Gastrocnemius medialis (tissue), 4 donors: ENCODE data around the gene VAC14. TPM values are rescaled to one million over a fixed set of nuclear protein-coding genes. Genes with fewer than 3 reads are reported as not detected.

ENCODE experiments used
- ATAC-seq, 2 donors: fragments of 150-250 bp; one replicate each; pipeline ENCODE4 v1.9.1; 2016
- DNase-seq, 2 donors: peaks; one replicate each; pipeline ENCODE4 v3.0.0-alpha.2; 2019
- H3K27ac ChIP-seq, 4 donors: fragments of 200-600 bp; sonication (generic); 1 replicate in 1 of 4; 2 replicates in 3 of 4; pipeline ENCODE4 v1.5.1; 2016 to 2018; ENCODE audit warnings: mild to moderate bottlenecking in 2 of 4, moderate library complexity in 1 of 4
- H3K27me3 ChIP-seq, 3 donors: fragments of 200-600 bp; sonication (generic) in 2 of 3; 1 replicate in 1 of 3; 2 replicates in 2 of 3; pipeline versions ENCODE4 v1.5.1 to v1.6.0; 2016 to 2019; ENCODE audit warnings: mild to moderate bottlenecking in 1 of 3, moderate library complexity in 1 of 3
- H3K36me3 ChIP-seq, 2 donors: fragments of 200-600 bp; sonication (generic) in 1 of 2; one replicate each; pipeline ENCODE4 v1.5.1; 2017 to 2018
- H3K4me1 ChIP-seq, 2 donors: fragments of 200-600 bp; sonication (generic) in 1 of 2; one replicate each; pipeline ENCODE4 v1.5.1; 2016 to 2017; ENCODE audit warnings: mild to moderate bottlenecking in 2 of 2
- H3K4me3 ChIP-seq, 4 donors: fragments of 200-600 bp; sonication (generic) in 3 of 4; 1 replicate in 1 of 4; 2 replicates in 3 of 4; pipeline ENCODE4 v1.5.1; 2016 to 2019; ENCODE audit warnings: mild to moderate bottlenecking in 2 of 4
- H3K9me3 ChIP-seq, 3 donors: fragments of 200-600 bp; sonication (generic) in 2 of 3; 1 replicate in 1 of 3; 2 replicates in 2 of 3; pipeline ENCODE4 v1.5.1; 2016 to 2019
- CTCF ChIP-seq, 5 experiments: fragments of 450-650 bp in 3 of 5; fragments of 200-600 bp in 2 of 5; sonication (generic) in 2 of 5; IDR thresholded peaks in 4 of 5; conservative IDR thresholded peaks in 1 of 5; 1 replicate in 4 of 5; 2 replicates in 1 of 5; pipeline ENCODE4 v1.5.1; 2016 to 2019; ENCODE audit warnings: antibody characterized with exemption in 5 of 5, mild to moderate bottlenecking in 3 of 5, moderate library complexity in 3 of 5
- POLR2A ChIP-seq, 2 donors: fragments of 450-650 bp; IDR thresholded peaks; one replicate each; pipeline ENCODE4 v1.6.1; 2017; ENCODE audit warnings: antibody characterized with exemption in 2 of 2, mild to moderate bottlenecking in 2 of 2, moderate library complexity in 2 of 2
- in situ Hi-C, 4 donors: fragments of 200-750 bp; cut with MboI; loops; one replicate each; pipeline versions ENCODE4 v1.15.0 to v1.8.0; 2017; ENCODE audit warnings: low sequenced_read_pairs in 4 of 4
- intact Hi-C: fragments of 100-400 bp; cut with DNase I; formaldehyde crosslinking; loops from one replicate; pipeline ENCODE4 v1.15.1; 2023; ENCODE audit warnings: low total_unique reads
- total RNA-seq, 4 donors: library from RNA; depleted of rRNA; stranded (reverse); fragments of >200 nt; gene quantifications; one replicate each; pipeline versions ENCODE4 v1.1.0 to v1.2.3, GENCODE V29; 2016

Gene VAC14
- total RNA-seq, 4 donors from 2014 or later: 19.8 to 30.9 (median 27.0) TPM

GRCh38 chr16:70653406-70653805 lies 147.6 kb downstream of the VAC14 start:
- Histone ChIP-seq H3K4me3 (no peak overlapping the region), H3K36me3 (no peaks in the 10 kb centered on the region), H3K27ac (peak overlapping the region in 3 of 4 donors; percentile 23 to 66 (median 57)), H3K9me3 (no peaks in the 10 kb centered on the region), H3K4me1 (peaks cover 4 to 11% of the 10 kb centered on the region in 2 donors), H3K27me3 (no peaks in the 10 kb centered on the region)
- ATAC-seq: no peak
- no peak for DNase-seq
- in situ Hi-C loops: loop anchor here (5.0 to 25.0 kb wide), 5 partner anchors 119 to 291 kb away; no protein-coding TSS in a partner anchor
- intact Hi-C loops: loop anchor here (1.0 to 2.0 kb wide), 3 partner anchors 81 to 283 kb away; no protein-coding TSS in a partner anchor
- no peak for TF ChIP-seq CTCF (IDR thresholded peaks at IDR 0.05 in 4 of 5, conservative IDR thresholded peaks at IDR 0.05 in 1 of 5)
- no peak for TF ChIP-seq POLR2A (IDR thresholded peaks at IDR 0.05)

- H3K27ac ChIP-seq: peak overlapping the region in 2 of 4 donors; percentile 23 to 66
- in situ Hi-C loops: loop anchor here (5.0 to 25.0 kb wide), 5 partner anchors 118 to 290 kb away; no protein-coding TSS in a partner anchor
- ATAC-seq (no peak), DNase-seq (no peak)
- intact Hi-C loops: loop anchor here (2.0 kb wide), 2 partner anchors 80 to 282 kb away; no protein-coding TSS in a partner anchor
- no peaks in the 10 kb centered on the region for H3K9me3 ChIP-seq
- H3K4me3 ChIP-seq: no peak overlapping the region
- no peaks in the 10 kb centered on the region for H3K27me3 ChIP-seq
- no peaks in the 10 kb centered on the region for H3K36me3 ChIP-seq
- no peak for TF ChIP-seq POLR2A (IDR thresholded peaks at IDR 0.05)
- no peak for TF ChIP-seq CTCF (IDR thresholded peaks at IDR 0.05 in 4 of 5, conservative IDR thresholded peaks at IDR 0.05 in 1 of 5)
- peaks cover 4 to 14% of the 10 kb centered on the region in 2 donors for H3K4me1 ChIP-seq
Measured at GRCh38 chr16:70652322-70652721, 148.6 kb downstream of the VAC14 start.

- in situ Hi-C loops (loop anchor here (5.0 to 25.0 kb wide), 5 partner anchors 117 to 289 kb away; no protein-coding TSS in a partner anchor), intact Hi-C loops (no loop called here)
- H3K27me3 ChIP-seq: no peaks in the 10 kb centered on the region
- TF ChIP-seq CTCF (IDR thresholded peaks at IDR 0.05 in 4 of 5, conservative IDR thresholded peaks at IDR 0.05 in 1 of 5) (no peak), POLR2A (IDR thresholded peaks at IDR 0.05) (no peak)
- no peaks in the 10 kb centered on the region for H3K36me3 ChIP-seq
- H3K4me3 ChIP-seq: no peak overlapping the region
- no peak for DNase-seq
- no peaks in the 10 kb centered on the region for H3K9me3 ChIP-seq
- H3K4me1 ChIP-seq: peaks cover 10 to 21% of the 10 kb centered on the region in 2 donors
- no peak for ATAC-seq
- no peak overlapping the region for H3K27ac ChIP-seq
Measured at GRCh38 chr16:70651524-70651923, 149.4 kb downstream of the VAC14 start.

- Histone ChIP-seq H3K36me3 (no peaks in the 10 kb centered on the region), H3K27me3 (no peaks in the 10 kb centered on the region), H3K4me1 (peaks cover 17 to 29% of the 10 kb centered on the region in 2 donors), H3K9me3 (no peaks in the 10 kb centered on the region), H3K4me3 (no peak overlapping the region), H3K27ac (no peak overlapping the region)
- ATAC-seq (no peak), DNase-seq (no peak)
- intact Hi-C loops (no loop called here), in situ Hi-C loops (loop anchor here (5.0 to 25.0 kb wide), 5 partner anchors 115 to 288 kb away; no protein-coding TSS in a partner anchor)
- TF ChIP-seq CTCF (IDR thresholded peaks at IDR 0.05 in 4 of 5, conservative IDR thresholded peaks at IDR 0.05 in 1 of 5) (no peak), POLR2A (IDR thresholded peaks at IDR 0.05) (no peak)
Measured at GRCh38 chr16:70650216-70650615, 150.7 kb downstream of the VAC14 start.
